Calu3 (cell line): ENCODE data around the gene CCDC13. TPM values are rescaled to one million over a fixed set of nuclear protein-coding genes. Genes with fewer than 3 reads are reported as not detected.

Source experiments
- BruUV-seq: library from RNA; stranded (reverse); fragments of 400-500 nt; replicated peaks from 2 replicates; lab custom pipeline; 2021; lab: Mats Ljungman, UMichigan
- CTCF ChIA-PET: fragments of 300-600 bp; sonication (Branson Sonifier 250); formaldehyde crosslinking; loops from one replicate; lab custom pipeline; 2022; ENCODE audit warnings: antibody characterized with exemption; lab: Charles Lee
- DNase-seq: peaks from one replicate; pipeline ENCODE4 v3.0.0; 2022
- H3K27ac Mint-ChIP-seq: one replicate; pipeline ENCODE4 v1.8.0; 2022; ENCODE audit warnings: mixed read lengths; ENCODE audit not compliant: unreplicated experiment
- H3K27me3 Mint-ChIP-seq: one replicate; pipeline ENCODE4 v1.8.0; 2022; ENCODE audit warnings: mixed read lengths; ENCODE audit not compliant: unreplicated experiment
- H3K36me3 Mint-ChIP-seq: one replicate; pipeline ENCODE4 v1.8.0; 2022; ENCODE audit warnings: mild to moderate bottlenecking, moderate library complexity, mixed read lengths; ENCODE audit not compliant: insufficient read depth, unreplicated experiment
- H3K4me1 Mint-ChIP-seq: one replicate; pipeline ENCODE4 v1.8.0; 2022; ENCODE audit warnings: mild to moderate bottlenecking, low read depth, mixed read lengths; ENCODE audit not compliant: unreplicated experiment
- H3K4me3 Mint-ChIP-seq: one replicate; pipeline ENCODE4 v1.8.0; 2022; ENCODE audit warnings: mild to moderate bottlenecking, low read depth, moderate library complexity, mixed read lengths; ENCODE audit not compliant: unreplicated experiment
- H3K9me3 Mint-ChIP-seq: one replicate; pipeline ENCODE4 v1.8.0; 2022; ENCODE audit warnings: low read depth, mixed read lengths; ENCODE audit not compliant: unreplicated experiment
- intact Hi-C: fragments of 100-400 bp; cut with micrococcal nuclease; formaldehyde crosslinking; loops from one replicate; pipeline ENCODE4 v1.10.0; 2022; ENCODE audit not compliant: unreplicated experiment
- total RNA-seq: library from RNA; stranded (reverse); gene quantifications from 2 replicates; pipeline ENCODE4 v1.2.3, GENCODE V29; 2022
- TF ChIP-seq, protein P1 (sequence below): fragments of 200-600 bp; IDR thresholded peaks from one replicate; pipeline ENCODE4 v1.8.0; 2022; ENCODE audit warnings: antibody characterized with exemption; ENCODE audit not compliant: unreplicated experiment

Gene CCDC13
- total RNA-seq, 1 experiment from 2014 or later: 0.68 TPM

DNA sequence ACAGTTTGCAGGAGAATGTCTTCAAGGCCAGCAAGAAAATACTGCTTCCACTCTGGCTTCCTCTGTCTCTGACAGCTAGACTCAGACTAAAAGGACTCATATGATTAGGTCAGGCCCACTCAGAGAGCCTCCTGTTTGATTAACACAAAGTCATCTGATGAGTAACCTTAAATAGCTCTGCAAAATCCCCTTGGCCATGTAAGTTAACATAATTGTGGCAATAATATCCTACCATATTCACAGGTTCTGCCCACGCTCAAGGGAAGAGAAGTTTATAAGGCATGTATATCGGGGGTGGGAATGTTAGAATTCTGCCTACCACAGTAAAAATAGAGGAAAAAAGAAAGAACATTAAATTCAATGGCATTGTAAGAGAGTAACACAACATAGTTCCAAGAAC lies 49.8 kb downstream of the CCDC13 start:
- CTCF ChIA-PET: interaction anchor here (0.6 kb wide), 3 partner anchors 8 to 602 kb away, joined by 3 to 5 read pairs (median 3); no protein-coding TSS in a partner anchor
- intact Hi-C loops: no loop called here
- Mint-ChIP-seq H3K27me3 (no peaks in the 10 kb centered on the region), H3K4me1 (no peaks in the 10 kb centered on the region), H3K4me3 (no peak overlapping the region), H3K36me3 (no peaks in the 10 kb centered on the region), H3K27ac (no peak overlapping the region), H3K9me3 (no peaks in the 10 kb centered on the region)
- no TSS peak for BruUV-seq
- DNase-seq: no peak
- TF ChIP-seq, protein P1, sequence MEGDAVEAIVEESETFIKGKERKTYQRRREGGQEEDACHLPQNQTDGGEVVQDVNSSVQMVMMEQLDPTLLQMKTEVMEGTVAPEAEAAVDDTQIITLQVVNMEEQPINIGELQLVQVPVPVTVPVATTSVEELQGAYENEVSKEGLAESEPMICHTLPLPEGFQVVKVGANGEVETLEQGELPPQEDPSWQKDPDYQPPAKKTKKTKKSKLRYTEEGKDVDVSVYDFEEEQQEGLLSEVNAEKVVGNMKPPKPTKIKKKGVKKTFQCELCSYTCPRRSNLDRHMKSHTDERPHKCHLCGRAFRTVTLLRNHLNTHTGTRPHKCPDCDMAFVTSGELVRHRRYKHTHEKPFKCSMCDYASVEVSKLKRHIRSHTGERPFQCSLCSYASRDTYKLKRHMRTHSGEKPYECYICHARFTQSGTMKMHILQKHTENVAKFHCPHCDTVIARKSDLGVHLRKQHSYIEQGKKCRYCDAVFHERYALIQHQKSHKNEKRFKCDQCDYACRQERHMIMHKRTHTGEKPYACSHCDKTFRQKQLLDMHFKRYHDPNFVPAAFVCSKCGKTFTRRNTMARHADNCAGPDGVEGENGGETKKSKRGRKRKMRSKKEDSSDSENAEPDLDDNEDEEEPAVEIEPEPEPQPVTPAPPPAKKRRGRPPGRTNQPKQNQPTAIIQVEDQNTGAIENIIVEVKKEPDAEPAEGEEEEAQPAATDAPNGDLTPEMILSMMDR: no peak

Other genes starting within 250 kb of the CCDC13 start
- gene SEC22C, start 191.3 kb downstream of the CCDC13 start, total RNA-seq: 32.1 and 42.3 TPM in 2 replicates
- gene SS18L2, start 182.4 kb downstream of the CCDC13 start, total RNA-seq: 23.7 and 25.3 TPM in 2 replicates
- gene NKTR, start 172.6 kb downstream of the CCDC13 start, total RNA-seq: 61.3 and 70.0 TPM in 2 replicates
- 6.0 and 7.2 TPM in 2 replicates for gene ZBTB47, start 119.6 kb downstream of the CCDC13 start, total RNA-seq
- gene KLHL40, start 87.7 kb downstream of the CCDC13 start, total RNA-seq: not detected in 2 replicates
- gene HHATL, start 70.5 kb downstream of the CCDC13 start, total RNA-seq: not detected in 2 replicates
- gene HIGD1A, start 31.2 kb upstream of the CCDC13 start, total RNA-seq: 88.1 and 90.4 TPM in 2 replicates
- 0.45 and 1.5 TPM in 2 replicates for gene ACKR2, start 36.2 kb upstream of the CCDC13 start, total RNA-seq
- gene CYP8B1, start 102.6 kb upstream of the CCDC13 start, total RNA-seq: not detected in 2 replicates
- 1.1 and 1.2 TPM in 2 replicates for gene ZNF662, start 132.9 kb upstream of the CCDC13 start, total RNA-seq
- gene GASK1A, start 206.1 kb upstream of the CCDC13 start, total RNA-seq: 1.6 and 2.3 TPM in 2 replicates